Activated CD8-positive, alpha-beta memory T cell treated with anti-CD3 and anti-CD28 coated beads for 4 hours (primary cell): Measurements from ENCODE around the gene SLC50A1.
"Not testable (repeated sequence)": the region's sequence is repeated elsewhere in the genome, so short reads cannot be mapped to it uniquely, and the experiment has no call there.

Experiments used
- DNase-seq, 2 donors: peaks; one replicate each; pipeline ENCODE4 v3.0.0-alpha.2; 2020; ENCODE audit warnings: low read depth in 2 of 2

Gene SLC50A1

DNA sequence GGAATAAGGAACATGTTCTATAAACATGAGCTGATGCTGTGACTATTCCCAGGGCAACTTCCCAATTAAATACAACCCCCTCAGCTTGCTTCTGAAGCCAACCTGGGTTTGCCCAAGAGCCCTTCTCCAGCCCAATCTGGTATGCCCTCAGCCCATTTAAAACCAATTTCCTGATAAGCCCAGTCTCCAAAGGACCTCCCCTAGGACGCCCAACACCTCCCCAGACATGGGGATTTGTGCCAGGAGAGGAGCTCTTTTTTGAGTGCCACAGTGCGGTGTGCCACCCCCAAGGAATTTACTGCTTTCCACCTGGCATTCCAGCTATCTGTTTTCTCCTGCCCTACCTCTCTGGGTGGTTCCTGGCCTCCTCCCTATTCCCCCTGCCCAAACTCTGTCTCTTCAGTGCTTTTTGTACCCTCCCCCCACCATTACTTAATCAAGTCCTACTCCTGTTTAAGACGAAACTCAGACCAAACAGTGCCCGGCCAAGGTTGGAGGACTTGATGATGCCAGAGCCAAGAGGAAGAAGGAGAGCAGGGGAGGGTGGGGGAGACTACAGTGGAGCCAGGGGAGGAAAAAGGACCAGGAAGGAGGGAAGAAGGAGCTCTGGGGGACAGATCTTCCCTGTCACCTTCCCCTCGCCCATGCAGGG lies 19.4 kb upstream of the SLC50A1 start:
- DNase-seq = no peak

- no peak for DNase-seq
These were observed 18.0 kb upstream of the SLC50A1 start for GRCh38 chr1:155117610-155118009.

DNA sequence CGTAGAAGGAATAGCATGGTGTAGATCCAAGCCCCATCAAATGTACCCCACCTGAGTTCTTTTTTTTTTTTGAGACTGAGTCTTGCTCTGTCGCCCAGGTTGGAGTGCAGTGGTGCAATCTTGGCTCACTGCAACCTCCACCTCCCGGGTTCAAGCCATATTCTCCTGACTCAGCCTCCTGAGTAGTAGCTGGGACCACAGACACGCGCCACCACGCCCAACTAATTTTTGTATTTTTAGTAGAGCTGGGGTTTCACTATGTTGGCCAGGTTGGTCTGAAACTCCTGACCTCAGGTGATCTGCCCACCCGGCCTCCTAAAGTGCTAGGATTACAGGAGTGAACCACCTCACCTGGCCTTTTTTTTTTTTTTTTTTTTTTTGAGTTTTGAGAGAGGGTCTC lies 17.6 kb upstream of the SLC50A1 start:
- not testable (repeated sequence) for DNase-seq

- no peak for DNase-seq
These were observed 15.4 kb upstream of the SLC50A1 start for GRCh38 chr1:155120253-155120652.

- no peak for DNase-seq
These were observed 14.4 kb upstream of the SLC50A1 start for GRCh38 chr1:155121249-155121648.

- no peak for DNase-seq
These were observed 13.3 kb upstream of the SLC50A1 start for GRCh38 chr1:155122308-155122707.

DNA sequence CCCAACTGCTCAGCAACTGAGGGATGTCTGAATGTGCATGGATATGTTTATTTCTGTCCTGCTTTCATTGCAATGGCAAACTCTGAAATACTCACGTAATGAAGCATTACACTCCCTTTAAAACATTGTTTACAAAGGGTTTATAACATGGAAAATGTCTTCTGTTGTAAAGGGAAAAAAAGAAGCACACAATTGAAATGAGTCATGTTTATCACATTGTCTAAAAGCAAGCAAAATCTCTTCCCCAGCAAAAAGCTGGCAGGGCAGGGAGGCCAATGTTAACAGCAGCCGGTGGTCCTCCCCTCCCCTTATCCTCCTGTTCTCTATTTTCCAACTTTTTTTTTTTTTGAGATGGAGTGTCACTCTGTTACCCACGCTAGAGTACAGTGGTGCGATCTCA lies 11.9 kb upstream of the SLC50A1 start:
- no peak for DNase-seq

DNA sequence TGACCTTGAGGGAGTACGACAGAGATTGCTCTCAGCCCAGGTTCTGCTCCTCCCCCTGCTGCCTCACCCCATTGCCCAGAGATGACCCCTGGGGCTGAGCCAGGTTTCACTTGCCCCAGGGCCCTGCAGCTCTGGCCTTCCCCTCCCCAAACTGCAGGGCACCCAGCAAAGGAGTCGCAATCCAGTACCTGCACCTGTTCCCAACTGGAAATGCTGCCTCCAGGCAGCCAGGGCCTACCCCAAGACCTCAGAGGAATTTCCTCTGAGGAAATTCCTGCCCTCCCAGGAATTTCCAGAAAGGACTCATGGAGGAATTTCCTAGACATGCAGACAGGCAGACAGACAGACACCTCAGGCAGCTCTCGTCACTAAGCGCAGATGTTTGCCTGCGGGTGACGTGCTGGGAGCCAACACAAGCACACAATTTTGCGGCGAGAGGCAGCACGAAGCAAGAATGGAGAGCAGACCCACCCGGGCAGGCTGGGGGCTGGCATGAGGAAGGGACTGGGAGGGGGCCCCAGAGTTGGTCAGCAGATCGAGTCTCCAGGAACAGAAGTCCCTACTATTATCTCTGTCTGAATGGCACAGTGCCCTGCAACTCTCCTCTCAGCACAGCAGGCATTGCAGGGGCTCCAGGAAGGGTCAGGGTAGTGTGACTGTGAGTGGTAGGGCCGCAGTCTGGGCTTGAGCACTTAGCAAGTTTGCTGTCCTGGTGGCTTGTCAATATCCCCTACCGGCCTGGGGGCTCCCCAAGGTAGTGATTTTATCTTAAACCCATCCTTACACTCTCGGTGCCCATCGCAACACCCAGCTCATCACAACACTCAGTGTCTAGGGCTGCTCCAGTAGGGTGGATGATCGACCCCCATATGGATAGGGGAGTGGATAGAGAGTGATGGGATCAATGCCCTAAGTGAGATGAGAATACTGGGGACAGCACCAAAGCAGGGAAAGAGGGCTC lies 10.9 kb upstream of the SLC50A1 start:
- no peak for DNase-seq

- no peak for DNase-seq
These were observed 10.1 kb upstream of the SLC50A1 start for GRCh38 chr1:155125511-155125945.

DNA sequence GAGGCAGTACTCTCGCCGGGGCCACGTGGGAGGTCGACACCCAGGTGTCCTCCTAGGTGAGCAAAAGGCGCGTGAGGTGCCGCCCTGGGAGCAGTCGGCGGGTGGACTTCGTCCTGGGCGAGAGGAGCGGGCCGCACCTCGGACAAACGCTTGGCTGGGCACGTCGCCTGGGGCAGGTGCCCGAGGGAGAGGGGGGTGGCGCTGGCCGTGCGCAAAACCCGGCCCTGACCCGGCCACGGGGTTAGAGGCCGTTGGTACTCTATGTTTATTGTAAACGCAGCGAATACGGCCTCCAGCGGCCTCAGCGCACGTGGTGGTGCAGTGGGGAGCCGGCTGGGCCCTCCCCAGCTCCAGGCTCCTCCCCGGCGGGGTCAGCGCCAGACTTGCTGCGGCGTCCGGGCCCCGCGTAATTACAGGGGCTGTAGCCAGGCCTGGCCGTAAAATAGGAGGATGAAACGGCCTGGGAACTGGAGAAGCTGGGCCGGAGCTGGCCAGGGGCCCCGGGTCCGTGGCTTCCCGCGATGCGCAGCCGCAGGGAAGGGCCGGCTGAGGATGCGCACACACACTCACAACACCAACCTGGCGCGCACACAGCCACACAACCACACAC lies 9.6 kb upstream of the SLC50A1 start:
- no peak for DNase-seq

DNA sequence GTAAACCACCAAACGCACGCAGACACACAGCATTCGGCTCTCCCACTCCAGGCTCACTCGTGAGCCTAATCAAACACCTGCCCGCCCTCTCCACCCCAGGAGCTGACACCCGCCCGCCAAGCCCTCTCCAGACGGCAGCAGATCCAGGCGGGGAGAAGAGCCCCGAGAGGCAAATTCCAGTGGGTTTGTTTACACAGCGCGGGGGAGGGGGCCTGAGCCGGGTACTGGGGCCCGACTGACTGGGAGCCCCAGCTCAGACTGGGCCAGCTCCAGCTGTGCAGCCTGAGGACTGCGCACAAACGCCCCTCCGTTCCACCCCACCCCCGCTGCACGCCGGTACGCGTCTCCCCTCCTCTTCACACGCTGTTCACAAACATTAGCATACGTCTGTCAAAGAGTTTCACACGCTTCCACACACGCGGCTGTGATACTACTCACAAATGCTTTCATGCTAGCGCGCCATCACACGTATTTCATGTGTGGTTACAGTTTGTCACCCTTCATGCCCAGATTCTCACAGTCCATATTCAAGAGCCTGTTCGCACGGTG lies 9.0 kb upstream of the SLC50A1 start:
- DNase-seq = no peak

- no peak for DNase-seq
These were observed 8.3 kb upstream of the SLC50A1 start, which contains the start of gene EFNA1 for GRCh38 chr1:155127105-155127966. Gene EFNA1 (plus strand): TSS chr1:155127876. CDS start chr1:155127978, 102 bp downstream.

- DNase-seq = no peak
These were observed 7.5 kb upstream of the SLC50A1 start for GRCh38 chr1:155127967-155128754.

GRCh38 chr1:155128755-155129473 lies 6.7 kb upstream of the SLC50A1 start:
- DNase-seq = no peak

DNA sequence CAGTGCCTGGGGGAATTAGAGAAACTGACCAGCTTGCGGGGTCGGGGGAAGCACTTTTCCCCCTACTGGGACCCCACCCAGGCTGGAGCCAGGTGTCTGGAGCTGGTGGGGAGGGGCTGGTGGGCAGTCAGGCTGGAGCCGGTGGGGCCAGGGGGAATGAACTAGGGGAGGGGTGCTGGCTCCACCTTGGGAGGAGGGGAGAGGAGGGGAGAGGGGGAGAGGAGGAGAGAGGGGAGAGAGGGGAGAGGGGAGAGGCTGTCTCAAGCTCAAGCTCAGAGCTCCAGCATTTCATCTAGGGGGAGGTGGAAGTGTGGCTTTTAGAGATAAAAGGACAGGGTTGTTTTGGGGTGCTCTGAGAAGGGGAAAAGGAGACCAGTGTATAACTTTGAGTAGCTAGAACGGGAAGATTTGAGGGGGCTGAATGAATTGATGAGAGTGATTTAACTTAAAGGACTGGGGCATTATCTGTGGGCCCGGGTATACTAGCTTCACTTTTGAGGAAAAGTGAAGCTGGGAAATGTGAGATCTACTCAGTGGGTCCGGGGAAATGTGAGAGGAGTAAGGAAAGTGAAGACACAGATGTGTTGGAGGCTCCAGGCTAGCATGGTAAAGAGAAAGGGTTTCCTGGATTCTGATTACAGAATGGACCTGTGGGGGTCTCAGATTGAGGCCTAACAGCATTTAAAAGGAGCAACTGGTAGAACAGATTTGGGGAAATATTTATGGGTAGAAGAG lies 5.2 kb upstream of the SLC50A1 start:
- DNase-seq = no peak

DNA sequence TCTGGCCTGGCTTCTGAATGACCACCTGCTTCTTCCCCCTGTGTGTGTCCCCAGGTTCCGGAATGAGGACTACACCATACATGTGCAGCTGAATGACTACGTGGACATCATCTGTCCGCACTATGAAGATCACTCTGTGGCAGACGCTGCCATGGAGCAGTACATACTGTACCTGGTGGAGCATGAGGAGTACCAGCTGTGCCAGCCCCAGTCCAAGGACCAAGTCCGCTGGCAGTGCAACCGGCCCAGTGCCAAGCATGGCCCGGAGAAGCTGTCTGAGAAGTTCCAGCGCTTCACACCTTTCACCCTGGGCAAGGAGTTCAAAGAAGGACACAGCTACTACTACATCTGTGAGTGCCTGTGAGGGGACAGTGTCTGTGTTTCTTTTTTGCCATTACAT lies 4.4 kb upstream of the SLC50A1 start:
- DNase-seq = no peak

DNA sequence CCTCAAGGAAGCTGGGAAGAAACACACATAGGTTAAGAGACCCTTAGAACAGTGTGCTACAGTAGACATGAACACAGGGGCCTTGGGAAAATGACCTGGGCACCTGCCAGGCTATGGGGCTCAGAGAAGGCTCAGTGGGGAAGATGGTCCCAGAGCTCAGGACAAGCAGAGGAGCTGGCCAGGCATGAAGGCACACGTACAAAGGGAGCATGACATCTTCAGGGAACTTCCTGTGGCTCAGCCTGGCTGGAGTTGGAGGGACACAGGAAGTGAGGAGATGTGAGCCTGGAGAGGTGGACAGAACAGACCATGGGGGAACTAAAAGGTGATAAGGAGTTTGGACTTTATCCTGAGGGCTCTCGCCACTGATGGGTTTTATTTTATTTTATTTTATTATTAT lies 3.8 kb upstream of the SLC50A1 start:
- no peak for DNase-seq

GRCh38 chr1:155133799-155134281 lies 1.8 kb upstream of the SLC50A1 start:
- DNase-seq = no peak

- DNase-seq = no peak
These were observed 1.3 kb upstream of the SLC50A1 start for GRCh38 chr1:155134322-155134721.
